ENCODE measurements around the gene SMIM10L2A.

GRCh38 chrX:135421932-135422809, at the start of gene SMIM10L2A:
- TF ChIP-seq POLR2A (IDR thresholded peaks at IDR 0.05) (no peak), CTCF (IDR thresholded peaks at IDR 0.05) (no peak)

All from ovary (tissue), 3 donors.